Ramos (cell line): ENCODE measurements around the gene ZNF839.
"Not testable (repeated sequence)": the region's sequence is repeated elsewhere in the genome, so short reads cannot be mapped to it uniquely, and the experiment has no call there.

Experiments used
- in situ Hi-C: fragments of 300-500 bp; cut with MboI; formaldehyde crosslinking; loops from one replicate; pipeline ENCODE4 v1.14.3; 2022; ENCODE audit warnings: low sequenced_read_pairs; ENCODE audit not compliant: unreplicated experiment

ZNF839 gene

DNA sequence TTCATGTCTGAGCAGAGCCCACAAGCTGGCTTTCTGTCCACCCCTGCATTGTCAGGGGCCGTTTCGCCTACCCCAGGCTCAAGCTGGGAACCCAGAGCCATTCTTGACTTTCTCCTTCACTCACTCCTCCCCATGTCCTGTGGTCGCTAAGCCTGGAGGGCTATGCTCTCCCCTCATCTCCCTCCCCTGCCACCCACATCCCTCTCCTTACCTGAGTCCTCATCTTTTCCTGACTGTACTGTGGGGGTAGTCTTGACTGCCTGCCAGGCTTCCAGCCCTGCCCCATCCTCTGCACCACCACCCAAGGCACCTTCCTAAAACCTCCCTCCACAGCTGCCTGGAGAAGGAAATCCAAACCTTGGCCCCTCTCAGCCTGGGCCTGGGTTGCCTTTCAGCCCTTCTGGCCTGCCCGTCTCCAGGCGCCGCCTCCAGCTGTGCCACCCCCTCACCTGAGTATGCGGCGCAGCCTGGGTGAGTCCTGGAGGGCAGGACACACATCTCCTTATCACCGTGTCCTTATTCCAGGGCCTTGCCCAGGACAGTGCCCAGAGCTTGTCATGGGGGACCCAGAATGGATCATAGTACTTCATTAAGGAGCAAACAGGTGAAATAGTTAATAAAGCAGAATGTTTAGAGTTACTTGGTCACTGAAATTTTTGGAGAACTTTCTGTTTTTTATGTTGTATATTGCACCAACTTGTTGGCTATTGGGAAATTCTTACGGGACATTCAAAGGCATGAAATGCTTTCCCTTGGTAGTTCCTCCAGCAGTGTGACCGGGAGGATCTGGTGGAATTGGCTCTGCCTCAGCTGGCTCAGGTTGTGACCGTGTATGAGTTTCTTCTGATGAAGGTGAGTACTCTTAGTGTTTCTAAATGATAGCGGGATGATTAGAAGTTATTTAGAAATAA lies 14.5 kb downstream of the ZNF839 start:
- in situ Hi-C loops: no loop called here

DNA sequence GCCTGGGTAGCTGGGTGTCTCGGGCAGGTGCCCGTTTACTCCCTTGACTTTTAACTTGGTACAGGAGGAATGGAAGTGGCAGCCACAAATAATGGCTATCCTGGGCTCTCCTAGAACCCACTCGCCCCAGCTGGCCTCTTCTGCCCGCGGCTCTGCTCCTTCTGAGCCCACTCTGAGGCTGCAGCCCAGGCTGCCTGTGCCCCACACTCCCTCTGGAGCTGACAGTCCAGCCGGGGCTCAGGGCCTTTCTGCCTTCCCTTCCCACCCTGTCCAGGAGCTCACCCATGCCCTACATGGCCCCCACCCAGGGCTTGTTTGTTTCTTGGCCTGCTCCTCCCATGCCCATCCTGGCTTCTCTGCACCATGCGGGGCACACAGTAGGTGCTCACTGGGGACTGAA lies 15.6 kb downstream of the ZNF839 start:
- in situ Hi-C loops: no loop called here

DNA sequence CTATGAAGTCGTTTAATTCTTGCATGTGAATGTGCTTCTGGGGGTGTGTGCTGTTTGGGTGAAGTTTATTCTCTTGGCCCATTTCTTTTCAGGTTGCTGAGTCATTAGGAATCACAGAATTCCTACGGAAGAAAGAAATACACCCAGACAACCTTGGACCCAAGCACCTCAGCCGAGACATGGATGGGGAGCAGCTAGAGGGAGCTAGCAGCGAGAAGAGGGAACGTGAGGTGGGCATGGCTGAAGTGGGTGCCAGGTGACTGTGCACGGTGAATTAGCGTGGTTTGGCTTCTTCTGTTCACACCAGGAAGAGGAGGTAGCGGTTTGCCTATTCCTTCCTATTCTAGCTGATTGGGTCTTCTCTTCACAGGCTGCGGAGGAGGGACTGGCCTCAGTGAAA lies 19.2 kb downstream of the ZNF839 start:
- in situ Hi-C loops: no loop called here

DNA sequence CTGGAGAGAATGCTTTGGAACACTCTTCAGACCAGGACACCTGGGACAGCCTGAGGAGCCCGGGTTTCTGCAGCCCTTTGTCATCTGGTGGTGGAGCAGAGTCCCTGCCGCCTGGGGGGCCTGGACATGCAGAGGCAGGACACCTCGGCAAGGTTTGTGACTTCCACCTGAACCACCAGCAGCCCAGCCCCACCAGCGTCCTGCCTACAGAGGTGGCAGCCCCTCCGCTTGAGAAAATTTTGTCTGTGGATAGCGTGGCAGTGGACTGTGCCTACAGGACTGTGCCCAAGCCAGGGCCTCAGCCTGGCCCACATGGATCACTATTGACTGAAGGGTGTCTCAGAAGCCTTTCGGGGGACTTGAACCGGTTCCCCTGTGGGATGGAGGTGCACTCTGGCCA lies 22.0 kb downstream of the ZNF839 start:
- in situ Hi-C loops: no loop called here

DNA sequence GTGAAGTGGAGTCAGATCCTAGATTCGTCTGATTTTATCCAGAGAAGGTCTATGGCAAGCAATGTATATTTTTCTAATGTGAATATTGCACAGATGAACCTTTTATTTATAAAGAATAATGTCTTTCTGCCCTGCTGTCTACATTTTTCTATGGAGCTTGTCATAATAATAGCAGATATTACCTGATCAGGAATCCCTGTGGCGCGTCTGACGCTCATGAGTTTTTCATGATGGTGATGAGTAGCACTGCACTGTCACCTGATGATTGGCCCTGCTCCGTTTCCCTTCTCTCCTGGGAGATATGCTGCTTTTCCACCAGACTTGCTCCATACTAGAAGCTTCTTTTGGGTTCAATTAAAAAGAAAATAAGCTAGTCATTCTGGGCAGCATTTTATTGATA lies 22.7 kb downstream of the ZNF839 start:
- in situ Hi-C loops: no loop called here

DNA sequence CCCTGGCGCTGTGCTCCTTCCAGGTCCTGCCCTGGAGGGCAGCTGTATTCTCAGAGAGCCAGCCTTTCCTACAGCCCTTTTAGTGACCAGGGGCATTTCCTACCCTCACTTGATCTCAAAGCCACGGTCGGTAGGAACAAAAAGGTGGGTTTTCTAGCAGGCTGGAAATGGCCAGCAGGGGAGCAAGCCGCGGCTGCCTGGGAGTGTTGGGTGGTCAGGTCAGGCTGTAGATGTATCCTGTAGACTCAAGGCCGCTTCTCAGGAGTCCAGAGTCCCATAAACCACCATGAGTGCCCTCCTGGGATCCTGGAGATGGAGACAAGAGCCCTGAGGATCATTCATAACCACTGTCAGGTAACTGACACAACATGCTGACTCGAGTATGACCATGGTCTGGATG lies 24.5 kb downstream of the ZNF839 start:
- in situ Hi-C loops: no loop called here

DNA sequence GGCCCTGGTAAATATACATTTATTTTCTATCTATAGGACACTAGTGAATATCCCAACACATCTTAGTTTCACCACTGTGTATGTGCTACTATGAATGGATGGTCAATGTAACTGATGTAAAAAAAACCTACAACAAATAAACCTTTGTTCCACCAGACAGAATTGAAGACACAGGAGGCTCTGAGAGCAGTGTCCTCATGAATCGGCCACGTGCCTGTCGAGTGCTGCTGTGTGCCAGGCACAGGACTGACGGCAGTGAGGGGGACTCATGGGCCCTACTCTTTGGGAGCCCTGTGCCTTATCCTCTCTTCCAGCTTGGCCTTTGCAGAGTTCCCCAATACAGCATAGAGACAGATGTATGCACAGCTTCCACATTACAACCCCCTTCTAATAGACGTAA lies 24.9 kb downstream of the ZNF839 start:
- in situ Hi-C loops: no loop called here

DNA sequence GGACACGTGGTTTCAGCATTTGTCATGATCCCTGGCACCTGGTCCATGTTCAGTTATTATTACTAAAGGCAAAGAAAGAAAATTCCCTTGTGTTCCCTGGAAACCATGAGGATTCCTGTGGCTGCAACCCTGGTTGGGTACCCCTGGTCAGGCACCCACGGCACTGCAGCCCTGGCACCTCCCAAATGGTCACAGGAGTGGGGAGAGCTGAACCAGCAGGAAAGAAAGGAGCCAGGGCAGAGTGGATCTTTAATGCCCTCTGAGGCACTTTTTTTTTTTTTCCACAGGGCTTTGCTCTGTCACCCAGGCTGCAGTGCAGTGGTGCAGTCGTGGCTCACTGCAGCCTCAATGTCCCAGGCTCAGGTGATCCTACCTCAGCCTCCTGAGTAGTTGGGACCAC lies 25.7 kb downstream of the ZNF839 start:
- in situ Hi-C loops: no loop called here

DNA sequence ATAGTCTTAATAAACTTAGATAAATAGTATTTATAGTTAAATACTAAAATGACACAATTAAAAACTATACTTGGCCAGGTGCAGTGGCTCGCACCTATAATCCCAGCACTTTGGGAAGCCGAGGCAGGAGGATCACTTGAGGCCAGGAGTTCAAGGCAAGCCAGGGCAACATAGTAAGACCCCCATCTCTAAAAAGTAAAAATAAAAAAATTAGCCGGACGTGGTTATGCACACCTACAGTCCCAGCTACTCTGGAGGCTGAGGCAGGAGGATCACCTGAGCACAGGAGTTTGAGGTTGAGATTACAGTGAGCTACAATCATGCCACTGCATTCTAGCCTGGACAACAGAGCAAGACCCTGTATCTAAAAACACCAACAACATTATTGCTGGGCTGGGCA lies 27.1 kb downstream of the ZNF839 start:
- in situ Hi-C loops: no loop called here

DNA sequence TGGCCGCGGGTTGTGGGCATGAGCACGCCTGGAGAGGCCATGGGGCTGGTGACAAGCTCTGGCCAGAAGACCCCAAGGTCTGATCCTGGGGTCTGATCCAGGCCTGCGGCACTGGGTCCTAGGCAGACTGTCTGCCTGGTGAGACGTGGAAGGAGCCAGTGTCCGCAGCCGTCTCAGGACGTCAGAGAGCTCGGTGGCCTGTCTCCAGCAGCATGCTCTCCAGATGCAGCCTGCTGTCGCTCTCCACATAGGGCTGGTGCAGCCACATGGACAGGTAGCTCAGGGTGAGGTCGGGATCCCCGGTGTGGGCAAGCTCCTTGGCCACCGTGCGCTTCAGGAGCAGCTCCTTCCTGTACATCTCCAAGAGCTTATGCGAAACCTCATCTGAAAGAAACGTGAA lies 28.8 kb downstream of the ZNF839 start:
- in situ Hi-C loops: no loop called here

DNA sequence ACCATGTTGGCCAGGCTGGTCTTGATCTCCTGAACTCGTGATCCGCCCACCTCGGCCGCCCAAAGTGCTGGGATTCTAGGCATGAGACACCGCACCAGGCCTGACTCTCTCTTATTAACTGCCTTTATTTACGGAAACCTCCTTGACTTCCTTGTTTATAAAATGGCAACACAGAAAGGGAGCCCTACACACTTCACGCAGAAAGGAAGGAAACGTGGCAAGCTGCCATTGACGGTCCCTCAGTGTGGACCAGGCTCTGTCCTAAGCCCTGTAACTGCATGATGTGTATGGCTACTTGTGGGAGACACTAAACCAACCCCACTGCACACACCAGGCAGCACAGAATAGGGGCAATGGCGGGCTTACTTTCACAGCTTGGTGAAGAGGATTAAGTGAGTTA lies 31.5 kb downstream of the ZNF839 start:
- in situ Hi-C loops: no loop called here

DNA sequence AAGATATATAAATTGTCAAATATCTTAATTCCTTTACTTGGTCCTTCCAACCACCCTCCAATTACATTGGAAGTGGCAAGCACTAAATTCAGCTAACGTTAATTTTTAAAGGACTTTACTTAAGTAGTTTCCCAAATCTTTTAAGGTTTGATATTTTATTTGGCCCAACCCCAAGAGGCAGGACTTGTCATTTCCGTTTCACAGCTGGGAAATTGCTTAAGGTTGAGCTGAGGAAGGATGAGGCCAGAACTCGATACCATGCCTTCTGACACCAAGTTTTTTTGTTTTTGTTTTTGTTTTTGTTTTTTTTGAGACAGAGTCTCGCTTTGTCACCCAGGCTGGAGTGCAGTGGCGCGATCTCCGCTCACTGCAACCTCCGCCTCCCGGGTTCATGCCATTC lies 32.0 kb downstream of the ZNF839 start:
- in situ Hi-C loops: not testable (repeated sequence)

DNA sequence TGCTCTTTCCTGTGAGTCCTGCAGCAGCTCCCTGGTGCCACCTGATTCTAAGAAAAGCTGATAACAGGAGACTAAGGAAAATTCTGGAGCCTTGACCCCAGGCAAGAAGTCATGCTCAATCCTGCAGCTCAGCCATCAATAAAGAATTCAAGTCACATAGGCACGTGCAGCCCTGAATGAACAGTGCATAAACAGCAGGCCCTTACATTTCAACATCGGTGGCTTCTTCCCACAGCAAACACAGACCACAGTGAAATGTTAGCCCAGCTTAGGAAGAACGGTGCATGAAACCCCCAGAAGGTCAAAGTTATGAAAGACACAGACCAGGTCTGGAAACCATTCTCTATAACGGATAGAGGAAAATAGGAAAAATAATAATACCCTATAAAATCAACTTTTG lies 32.7 kb downstream of the ZNF839 start:
- in situ Hi-C loops: no loop called here

DNA sequence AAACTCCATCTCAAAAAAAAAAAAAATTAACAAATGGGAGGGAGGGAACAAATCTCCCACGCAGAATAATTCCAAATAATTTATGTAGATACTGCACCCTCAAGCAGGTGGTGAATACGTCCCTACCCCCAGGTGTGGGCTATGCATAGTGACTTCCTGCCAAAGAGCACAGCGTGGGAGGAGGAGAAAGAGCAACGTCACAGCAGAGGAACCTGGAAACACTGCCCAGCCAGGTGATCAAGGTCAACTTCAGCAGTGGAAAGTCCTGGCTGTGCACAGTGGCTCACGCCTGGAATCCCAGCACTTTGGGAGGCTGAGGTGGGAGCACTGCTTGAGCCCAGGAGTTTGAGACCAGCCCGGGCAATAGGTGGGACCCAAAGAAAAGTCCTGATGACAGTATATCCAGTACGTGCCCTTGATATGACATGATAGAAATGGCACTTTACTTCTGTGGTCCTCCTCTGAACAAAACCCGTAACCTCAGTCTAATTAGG lies 33.6 kb downstream of the ZNF839 start:
- in situ Hi-C loops: no loop called here

DNA sequence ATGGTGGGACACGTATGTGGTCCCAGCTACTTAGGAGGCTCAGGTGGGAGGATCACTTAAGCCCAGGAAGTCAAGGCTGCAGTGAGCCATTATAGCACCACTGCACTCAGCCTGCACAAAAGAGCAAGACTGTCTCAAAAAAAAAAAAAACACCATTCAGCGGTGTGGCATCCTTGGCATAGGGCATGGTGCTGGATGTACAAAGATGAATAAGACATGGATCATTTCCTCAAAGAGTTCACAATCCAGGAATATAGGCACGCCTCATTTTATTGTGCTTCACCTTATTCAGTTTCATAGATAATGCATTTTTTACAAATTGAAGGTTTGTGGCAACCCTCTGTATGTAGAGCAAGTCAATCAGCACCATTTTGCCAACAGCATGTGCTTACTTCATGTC lies 36.7 kb downstream of the ZNF839 start:
- in situ Hi-C loops: no loop called here

DNA sequence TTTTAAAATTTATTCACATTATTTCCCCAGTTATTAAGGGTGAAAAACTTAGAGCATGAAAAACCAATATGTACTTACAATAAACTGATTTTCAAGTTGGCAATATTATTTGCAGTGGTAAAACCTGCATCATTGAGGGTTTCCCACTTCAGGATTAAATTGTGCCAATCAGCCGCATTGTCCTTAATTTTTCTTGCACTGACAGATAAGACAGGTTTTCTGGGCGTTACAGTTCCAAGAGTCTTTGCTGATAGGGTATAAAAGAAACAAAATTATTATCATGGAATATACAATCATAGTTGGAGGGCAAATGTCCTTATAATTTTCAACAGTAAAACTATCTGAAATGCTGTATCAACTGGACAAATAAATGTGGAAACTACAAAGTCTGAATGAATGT lies 39.8 kb downstream of the ZNF839 start:
- in situ Hi-C loops: no loop called here

DNA sequence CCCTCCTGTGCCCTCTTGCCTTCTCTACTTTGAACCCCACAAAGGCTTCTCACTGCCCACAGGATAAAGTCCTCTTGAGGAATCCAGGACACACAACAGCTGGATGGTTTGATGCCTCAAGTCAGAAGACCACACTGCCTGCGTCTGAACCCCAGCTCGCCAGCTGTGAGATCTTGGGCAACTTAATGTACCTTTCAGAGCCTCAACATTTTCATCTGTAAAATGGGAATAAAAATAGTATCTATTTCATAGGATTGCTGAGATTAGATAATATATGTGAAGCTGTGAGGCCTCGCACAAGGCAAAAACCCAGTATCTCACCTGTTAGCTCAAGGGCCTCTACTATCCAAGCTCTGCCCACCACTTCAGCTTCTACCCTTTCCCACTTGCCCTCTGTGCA lies 40.8 kb downstream of the ZNF839 start:
- in situ Hi-C loops: no loop called here

DNA sequence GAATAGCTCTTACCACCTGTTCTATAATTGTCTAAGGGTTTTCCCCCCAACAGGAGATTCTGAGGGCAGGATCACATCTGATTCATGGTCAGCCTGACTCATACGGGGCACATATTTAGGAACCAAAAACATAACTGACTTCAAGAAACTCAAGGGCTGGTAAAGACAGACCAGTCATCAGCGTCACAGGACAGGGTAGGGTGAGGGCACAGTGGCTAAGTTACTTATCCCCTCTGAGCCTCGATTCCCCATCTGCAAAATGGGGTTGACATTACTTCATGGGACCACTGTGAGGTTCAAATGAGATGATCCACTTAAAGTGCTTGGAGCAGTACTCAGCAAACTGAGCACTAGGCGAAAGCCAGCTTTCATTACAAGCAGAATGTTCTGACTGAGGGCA lies 42.5 kb downstream of the ZNF839 start:
- in situ Hi-C loops: no loop called here

DNA sequence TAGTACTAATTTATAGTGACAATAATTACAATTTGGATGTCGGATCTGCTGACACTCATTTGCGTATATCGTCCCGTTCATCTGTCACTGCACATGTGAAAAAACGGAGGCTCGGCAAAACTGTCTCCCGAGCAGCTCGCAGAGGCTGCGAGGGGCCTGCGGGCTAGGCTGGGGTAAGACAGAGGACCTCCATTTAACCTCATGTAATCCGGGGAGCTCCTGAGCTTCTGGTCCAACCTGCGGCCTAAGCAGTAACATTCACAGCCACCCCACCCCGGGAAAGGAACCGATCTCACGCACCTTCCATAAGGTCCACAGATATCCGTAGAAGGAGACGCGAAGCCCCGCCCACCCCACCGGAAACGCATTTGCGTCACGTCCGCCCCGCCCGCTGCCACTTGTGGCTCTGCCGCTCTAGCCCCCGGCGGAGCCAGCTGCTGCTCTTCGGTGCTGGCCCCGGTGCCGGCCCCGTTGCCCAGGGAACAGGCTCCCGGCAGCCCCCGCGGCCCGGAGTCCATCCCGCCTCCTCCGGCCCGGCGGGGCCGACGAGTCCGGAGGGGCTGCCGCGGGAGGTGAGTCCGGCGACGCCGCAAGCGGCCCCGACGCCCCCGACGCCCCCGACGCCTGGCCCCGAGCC lies 43.1 kb downstream of the ZNF839 start, which contains the start of the genes CINP and TECPR2:
CINP (minus strand) TSS at position 346 of the 637 bp plus-strand sequence; CDS start at position 307, 39 bp downstream.
TECPR2 (plus strand) TSS at position 397 of the 637 bp plus-strand sequence. CDS start 13,781 bp downstream, outside the sequence.
- in situ Hi-C loops: no loop called here

DNA sequence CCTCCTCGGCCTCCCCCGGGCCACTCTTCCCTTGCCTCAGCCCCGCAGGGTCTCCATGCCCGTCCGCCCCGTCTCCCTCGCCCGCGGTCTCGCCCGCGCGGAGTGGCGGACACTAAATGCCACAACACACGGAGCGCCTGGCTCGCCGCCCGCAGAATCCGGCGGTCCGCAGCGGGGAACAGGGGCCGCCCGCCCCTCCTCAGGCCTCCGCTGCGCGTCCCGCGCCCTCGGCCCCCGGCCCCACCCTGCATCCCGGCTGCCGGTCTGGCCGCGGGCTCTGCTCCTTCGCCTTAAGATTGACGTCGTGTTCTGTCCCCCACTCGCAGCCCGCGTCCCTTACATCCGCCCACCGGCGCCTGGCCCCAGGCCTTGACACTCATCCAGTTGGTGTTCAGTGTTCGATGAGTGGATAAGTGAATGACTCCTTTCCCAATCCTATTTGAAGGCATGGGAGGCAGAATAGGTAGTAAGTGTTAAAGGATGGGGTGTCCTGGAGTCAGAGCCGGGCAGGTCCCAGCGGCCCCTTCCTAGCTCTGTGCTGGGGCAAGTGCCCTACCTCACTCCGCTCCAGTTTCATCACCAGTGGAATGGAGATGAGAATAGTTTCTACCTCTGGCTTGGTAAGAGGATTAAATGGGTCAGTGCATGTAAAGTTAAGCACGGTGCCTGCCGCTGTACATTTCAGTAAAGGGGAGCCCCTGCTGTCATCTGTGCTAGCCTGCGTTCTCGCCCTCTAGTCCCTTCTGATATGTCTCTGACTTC lies 43.8 kb downstream of the ZNF839 start:
- in situ Hi-C loops: no loop called here
